Esophagus squamous epithelium (tissue), 5 donors: ENCODE results near the gene RALBP1. TPM values are rescaled to one million over a fixed set of nuclear protein-coding genes. Genes with fewer than 3 reads are reported as not detected.
"Not testable (repeated sequence)": the region's sequence is repeated elsewhere in the genome, so short reads cannot be mapped to it uniquely, and the experiment has no call there.

ENCODE experiments used
- DNase-seq: peaks from one replicate; lab custom pipeline; 2025; lab: John Stamatoyannopoulos, UW
- H3K27ac ChIP-seq, 4 donors: fragments of 200-600 bp; sonication (generic); one replicate each; pipeline ENCODE4 v1.5.1; 2016 to 2019; ENCODE audit warnings: mild to moderate bottlenecking in 1 of 4
- H3K27me3 ChIP-seq, 4 donors: fragments of 200-600 bp; sonication (generic); 1 replicate in 3 of 4; 2 replicates in 1 of 4; pipeline versions ENCODE4 v1.5.1 to v1.6.0; 2017 to 2021; ENCODE audit warnings: antibody characterized with exemption in 1 of 4
- H3K36me3 ChIP-seq, 3 donors: fragments of 200-600 bp; sonication (generic); one replicate each; pipeline ENCODE4 v1.5.1; 2016 to 2019
- H3K4me1 ChIP-seq, 3 donors: fragments of 200-600 bp; sonication (generic); one replicate each; pipeline ENCODE4 v1.5.1; 2017 to 2019
- H3K4me3 ChIP-seq, 4 donors: fragments of 200-600 bp; sonication (generic); 1 replicate in 3 of 4; 2 replicates in 1 of 4; pipeline ENCODE4 v1.5.1; 2016 to 2019; ENCODE audit warnings: mild to moderate bottlenecking in 2 of 4, moderate library complexity in 1 of 4
- H3K9me3 ChIP-seq, 3 donors: fragments of 200-600 bp; sonication (generic); one replicate each; pipeline ENCODE4 v1.5.1; 2016 to 2019
- CTCF ChIP-seq, 6 experiments: fragments of 450-650 bp in 4 of 6; fragments of 200-600 bp in 2 of 6; sonication (generic) in 2 of 6; IDR thresholded peaks; one replicate each; pipeline ENCODE4 v1.5.1; 2016 to 2019; ENCODE audit warnings: antibody characterized with exemption in 6 of 6, mild to moderate bottlenecking in 4 of 6, moderate library complexity in 4 of 6
- POLR2A ChIP-seq, 4 donors: fragments of 450-650 bp; IDR thresholded peaks; one replicate each; pipeline ENCODE4 v1.6.1; 2017; ENCODE audit warnings: antibody characterized with exemption in 4 of 4, mild to moderate bottlenecking in 4 of 4, moderate library complexity in 3 of 4
- WGBS, 2 donors: methylation state at CpG; one replicate each; pipeline ENCODE4 v1.1.5; 2018; 5-methylcytosine and 5-hydroxymethylcytosine counted together
- intact Hi-C: fragments of 100-400 bp; cut with DNase I; formaldehyde crosslinking; loops from one replicate; pipeline ENCODE4 v1.15.0; 2022
- total RNA-seq, 4 donors: library from RNA; depleted of rRNA; stranded (reverse); fragments of >200 nt; gene quantifications; one replicate each; pipeline ENCODE4 v1.1.0, GENCODE V29; 2016
- donor health status: DM: yes; HTN: yes; CAD: no.

RALBP1 gene
- total RNA-seq, 4 donors from 2014 or later = 74.0 to 105 (median 84.1) TPM

- intact Hi-C loops = no loop called here
- H3K4me1 ChIP-seq = peaks cover 0 to 49% (median 10%) of the 10 kb centered on the region in 3 donors
- 48 to 52% methylated on average over 3 of the region's 3 CpGs for WGBS, 2 donors
- H3K9me3 ChIP-seq = no peaks in the 10 kb centered on the region
- H3K4me3 ChIP-seq = no peak overlapping the region
- no peaks in the 10 kb centered on the region for H3K27me3 ChIP-seq
- no peak for DNase-seq
- no peaks in the 10 kb centered on the region for H3K36me3 ChIP-seq
- TF ChIP-seq POLR2A (IDR thresholded peaks at IDR 0.05) (no peak), CTCF (IDR thresholded peaks at IDR 0.05) (no peak)
- H3K27ac ChIP-seq = peak overlapping the region in 3 of 4 donors; percentile 64 to 79 (median 65)
These were observed 45.7 kb upstream of the RALBP1 start for GRCh38 chr18:9429662-9429993.

- H3K27me3 ChIP-seq, DNase-seq, H3K36me3 ChIP-seq, intact Hi-C loops, H3K9me3 ChIP-seq, H3K4me3 ChIP-seq: not testable (repeated sequence)
- WGBS, 2 donors = 80 to 88% methylated on average over 6 to 12 of the region's 22 CpGs
- peaks cover 0 to 49% (median 10%) of the 10 kb centered on the region in 3 donors for H3K4me1 ChIP-seq
- H3K27ac ChIP-seq = peak overlapping the region in 1 of 4 donors; percentile 64
These were observed 45.0 kb upstream of the RALBP1 start for GRCh38 chr18:9430315-9430714.

GRCh38 chr18:9431296-9431695, 44.0 kb upstream of the RALBP1 start:
- Histone ChIP-seq H3K27me3 (no peaks in the 10 kb centered on the region), H3K27ac (no peak overlapping the region), H3K36me3 (no peaks in the 10 kb centered on the region), H3K4me3 (no peak overlapping the region), H3K9me3 (no peaks in the 10 kb centered on the region), H3K4me1 (peaks cover 0 to 52% (median 12%) of the 10 kb centered on the region in 3 donors)
- WGBS, 2 donors = 91 to 93% methylated on average over 6 of the region's 6 CpGs
- intact Hi-C loops = no loop called here
- no peak for DNase-seq
- TF ChIP-seq POLR2A (IDR thresholded peaks at IDR 0.05) = no peak
- TF ChIP-seq CTCF (IDR thresholded peaks at IDR 0.05) = no peak

- intact Hi-C loops, H3K36me3 ChIP-seq, H3K27me3 ChIP-seq, H3K9me3 ChIP-seq, H3K4me3 ChIP-seq, H3K27ac ChIP-seq, DNase-seq: not testable (repeated sequence)
- 90 to 92% methylated on average over 7 to 10 of the region's 10 CpGs for WGBS, 2 donors
- peaks cover 0 to 48% (median 12%) of the 10 kb centered on the region in 3 donors for H3K4me1 ChIP-seq
These were observed 42.2 kb upstream of the RALBP1 start for GRCh38 chr18:9433122-9433521.

- Histone ChIP-seq H3K9me3 (no peaks in the 10 kb centered on the region), H3K4me3 (no peak overlapping the region), H3K27me3 (no peaks in the 10 kb centered on the region), H3K27ac (peak overlapping the region in 1 of 4 donors; percentile 3), H3K4me1 (peaks cover 0 to 42% (median 7%) of the 10 kb centered on the region in 3 donors), H3K36me3 (no peaks in the 10 kb centered on the region)
- WGBS, 2 donors = 41 to 48% methylated on average over 7 to 10 of the region's 10 CpGs
- intact Hi-C loops = no loop called here
- TF ChIP-seq CTCF (IDR thresholded peaks at IDR 0.05) = no peak
- no peak for DNase-seq
These were observed 41.6 kb upstream of the RALBP1 start for GRCh38 chr18:9433671-9434121.

GRCh38 chr18:9434122-9434701, 41.1 kb upstream of the RALBP1 start:
- Histone ChIP-seq H3K27me3 (no peaks in the 10 kb centered on the region), H3K4me3 (no peak overlapping the region), H3K36me3 (no peaks in the 10 kb centered on the region), H3K27ac (peak overlapping the region in 1 of 4 donors; percentile 3), H3K4me1 (peaks cover 0 to 37% (median 4%) of the 10 kb centered on the region in 3 donors), H3K9me3 (no peaks in the 10 kb centered on the region)
- 46 to 57% methylated on average over 7 to 8 of the region's 18 CpGs for WGBS, 2 donors
- intact Hi-C loops = no loop called here
- no peak for DNase-seq
- TF ChIP-seq POLR2A (IDR thresholded peaks at IDR 0.05) = no peak
